PC-3 (cell line): ENCODE results near the gene RNF169. TPM values are rescaled to one million over a fixed set of nuclear protein-coding genes. Genes with fewer than 3 reads are reported as not detected.

Experiments
- ATAC-seq: fragments of 200-7000 bp; cut with Tn5 transposase; 2 replicates; pipeline ENCODE4 v1.9.1; 2020; ENCODE audit warnings: mild to moderate bottlenecking, moderate library complexity
- BruUV-seq: library from RNA; stranded (reverse); fragments of 400-500 nt; replicated peaks from 2 replicates; lab custom pipeline; 2021; lab: Mats Ljungman, UMichigan
- CTCF ChIA-PET: fragments of 300-600 bp; sonication (Branson Sonifier 250); formaldehyde crosslinking; loops from one replicate; lab custom pipeline; 2022; ENCODE audit warnings: antibody characterized with exemption; lab: Charles Lee
- POLR2A ChIA-PET: fragments of 300-600 bp; sonication (Branson Sonifier 250); formaldehyde crosslinking; loops from one replicate; lab custom pipeline; 2022; ENCODE audit warnings: antibody characterized with exemption; ENCODE audit not compliant: unreplicated experiment; lab: Charles Lee
- DNase-seq: peaks from one replicate; pipeline ENCODE4 v3.0.0-alpha.2; 2015
- H2AFZ ChIP-seq: fragments of 300-600 bp; sonication (generic); 2 replicates; pipeline ENCODE4 v1.6.0; 2016; ENCODE audit warnings: antibody characterized with exemption, low read length
- H3F3A ChIP-seq: fragments of 300-600 bp; sonication (generic); one replicate; pipeline ENCODE4 v1.6.0; 2017; ENCODE audit warnings: antibody characterized with exemption, low read length, control low read depth, mild to moderate bottlenecking; ENCODE audit not compliant: unreplicated experiment
- H3K27ac ChIP-seq: fragments of 300-600 bp; sonication (generic); 2 replicates; pipeline ENCODE4 v1.5.1; 2016; ENCODE audit warnings: mild to moderate bottlenecking, low read length
- H3K27me3 ChIP-seq: fragments of 300-600 bp; sonication (generic); 2 replicates; pipeline ENCODE4 v1.6.1; 2016; ENCODE audit warnings: low read length, mixed read lengths
- H3K36me3 ChIP-seq: fragments of 300-600 bp; sonication (generic); 2 replicates; pipeline ENCODE4 v1.6.1; 2016; ENCODE audit warnings: low read depth, mixed run types, low read length, mixed read lengths
- H3K4me1 ChIP-seq: fragments of 300-600 bp; sonication (generic); 2 replicates; pipeline ENCODE4 v1.5.1; 2016; ENCODE audit warnings: low read length; ENCODE audit not compliant: insufficient read depth
- H3K4me2 ChIP-seq: fragments of 300-600 bp; sonication (generic); 2 replicates; pipeline ENCODE4 v1.6.0; 2016; ENCODE audit warnings: low read length
- H3K4me3 ChIP-seq: fragments of 300-600 bp; sonication (generic); 2 replicates; pipeline ENCODE4 v1.5.1; 2016; ENCODE audit warnings: mild to moderate bottlenecking, low read length, mixed read lengths
- H3K79me2 ChIP-seq: fragments of 300-600 bp; sonication (generic); 2 replicates; pipeline ENCODE4 v1.6.1; 2017; ENCODE audit warnings: low read length, mixed read lengths
- H3K9ac ChIP-seq: fragments of 300-600 bp; sonication (generic); 2 replicates; pipeline ENCODE4 v1.6.0; 2016; ENCODE audit warnings: mild to moderate bottlenecking, low read length
- H3K9me2 ChIP-seq: fragments of 300-600 bp; sonication (generic); replicated peaks from 2 replicates; pipeline ENCODE4 v1.6.1; 2016; ENCODE audit warnings: mixed run types, low read length, mixed read lengths
- H3K9me3 ChIP-seq: fragments of 300-600 bp; sonication (generic); 2 replicates; pipeline ENCODE4 v1.6.1; 2016; ENCODE audit warnings: low read length, mixed read lengths
- H4K20me1 ChIP-seq: fragments of 300-600 bp; sonication (generic); 2 replicates; pipeline ENCODE4 v1.6.1; 2016; ENCODE audit warnings: low read length, mixed read lengths
- CTCF ChIP-seq: fragments of 300-600 bp; sonication (generic); conservative IDR thresholded peaks from 2 replicates; pipeline ENCODE4 v1.5.1; 2017; ENCODE audit warnings: antibody characterized with exemption, low read depth, mild to moderate bottlenecking, low read length
- EZH2 ChIP-seq: fragments of 300-600 bp; sonication (generic); IDR thresholded peaks from one replicate; pipeline ENCODE4 v1.6.1; 2017; ENCODE audit warnings: antibody characterized with exemption, mild to moderate bottlenecking, low read length; ENCODE audit not compliant: unreplicated experiment
- EZH2phosphoT487 ChIP-seq: fragments of 300-600 bp; sonication (generic); IDR thresholded peaks from 2 replicates; pipeline ENCODE4 v1.6.1; 2018; ENCODE audit warnings: mild to moderate bottlenecking, antibody characterized with exemption, low read length, borderline replicate concordance
- intact Hi-C: fragments of 100-400 bp; cut with micrococcal nuclease; formaldehyde crosslinking; loops from 2 replicates; pipeline ENCODE4 v1.9.0; 2023
- total RNA-seq: library from RNA; depleted of rRNA; stranded (reverse); fragments of >200 nt; gene quantifications from 2 replicates; pipeline ENCODE4 v1.2.3, GENCODE V29; 2014

Gene RNF169
- total RNA-seq, 1 experiment from 2014 or later, result 20.4 TPM

DNA sequence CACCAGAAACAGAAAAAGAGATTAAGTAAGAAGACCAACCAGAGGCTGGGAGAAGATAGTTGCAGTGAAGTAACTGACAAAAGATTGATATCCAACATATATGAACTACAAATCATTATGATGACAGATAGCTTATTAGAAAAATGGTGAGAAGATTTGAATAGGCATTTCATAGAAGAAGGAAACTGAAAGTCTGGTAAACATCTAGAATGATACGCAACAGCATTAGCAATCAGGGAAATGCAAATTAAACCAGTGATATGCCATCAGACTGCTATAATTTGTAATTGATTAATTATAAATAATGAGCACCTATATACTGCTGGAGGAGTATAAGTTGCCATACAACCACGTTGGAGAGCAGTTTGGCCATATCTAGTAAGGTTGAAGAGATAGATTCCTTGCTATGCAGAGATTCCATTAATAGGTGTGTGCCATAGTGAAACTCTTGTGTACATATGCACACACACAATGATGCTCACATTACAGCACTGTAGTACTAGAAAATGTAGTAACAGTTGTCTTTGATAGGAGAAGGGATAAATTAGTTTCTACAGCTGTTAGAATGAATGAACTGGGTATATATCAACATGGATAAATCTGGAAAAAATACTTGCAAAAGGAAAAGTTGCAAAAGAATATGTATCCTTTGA lies 20.5 kb downstream of the RNF169 start:
- Histone ChIP-seq H3K4me3 (no peak overlapping the region), H3K27ac (no peak overlapping the region), H3K9ac (no peak overlapping the region), H3K4me2 (no peak overlapping the region), H3K9me3 (no peaks in the 10 kb centered on the region), H3K36me3 (no peaks in the 10 kb centered on the region), H3K9me2 (no peaks in the 10 kb centered on the region), H3K4me1 (no peaks in the 10 kb centered on the region), H3F3A (no peaks in the 10 kb centered on the region), H2AFZ (no peak overlapping the region), H4K20me1 (peaks cover 17% of the 10 kb centered on the region), H3K79me2 (peaks cover 92% of the 10 kb centered on the region), H3K27me3 (no peaks in the 10 kb centered on the region)
- intact Hi-C loops, result no loop called here
- ChIA-PET CTCF (no interaction called here), POLR2A (no interaction called here)
- BruUV-seq, result no TSS peak
- TF ChIP-seq EZH2phosphoT487, result no peak
- no peak for TF ChIP-seq CTCF
- no peak for TF ChIP-seq EZH2
- DNase-seq (no peak), ATAC-seq (no peak)

DNA sequence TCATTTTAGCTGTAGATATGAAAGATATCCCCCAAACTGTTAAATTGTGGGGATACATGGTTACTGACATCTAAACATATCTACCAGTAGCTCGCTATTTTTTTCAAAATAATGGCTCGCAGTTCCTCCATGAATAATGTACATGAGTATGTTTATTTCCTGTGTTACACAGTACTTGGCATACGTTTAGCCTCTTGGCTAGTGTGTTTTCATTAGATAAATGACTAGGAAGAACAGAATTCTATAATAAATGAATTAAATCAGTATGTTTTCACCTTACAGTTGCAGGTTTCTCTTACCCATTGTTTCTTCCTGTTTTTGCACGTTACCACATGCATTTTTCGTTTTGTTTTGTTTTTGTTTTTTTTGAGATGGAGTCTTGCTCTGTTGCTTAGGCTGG lies 21.8 kb downstream of the RNF169 start:
- TF ChIP-seq CTCF, result no peak
- TF ChIP-seq EZH2, result no peak
- no peak for TF ChIP-seq EZH2phosphoT487
- no peaks in the 10 kb centered on the region; the same call in 1 of the 2 replicates for H3K36me3 ChIP-seq

GRCh38 chr11:74771139-74771538 lies 22.5 kb downstream of the RNF169 start:
- no TSS peak for BruUV-seq
- H3K4me2 ChIP-seq, result no peak overlapping the region

More for the DNA sequence above, 21.8 kb downstream of the RNF169 start:
- CTCF ChIA-PET, result interaction anchor here (0.6 kb wide), 1 partner anchor 13 kb away, joined by 9 read pairs; no protein-coding TSS in a partner anchor
- POLR2A ChIA-PET, result no interaction called here
- H3K27me3 ChIP-seq, result no peaks in the 10 kb centered on the region
- intact Hi-C loops, result no loop called here
- H3F3A ChIP-seq, result no peaks in the 10 kb centered on the region
- no peak overlapping the region for H3K27ac ChIP-seq
- no peaks in the 10 kb centered on the region for H3K9me2 ChIP-seq
- H3K4me3 ChIP-seq, result no peak overlapping the region
- DNase-seq (no peak), ATAC-seq (no peak)
- H3K9me3 ChIP-seq, result no peaks in the 10 kb centered on the region
- H2AFZ ChIP-seq, result no peak overlapping the region
- no peaks in the 10 kb centered on the region for H3K4me1 ChIP-seq
- no peak overlapping the region for H3K4me2 ChIP-seq
- BruUV-seq, result no TSS peak
- H3K9ac ChIP-seq, result no peak overlapping the region
- peaks cover 23% of the 10 kb centered on the region for H4K20me1 ChIP-seq
- peaks cover 92% of the 10 kb centered on the region for H3K79me2 ChIP-seq

More at GRCh38 chr11:74771139-74771538, 22.5 kb downstream of the RNF169 start:
- intact Hi-C loops, result no loop called here
- H3K9me2 ChIP-seq, result no peaks in the 10 kb centered on the region
- peaks cover 94% of the 10 kb centered on the region for H3K79me2 ChIP-seq
- TF ChIP-seq CTCF (no peak), EZH2phosphoT487 (no peak), EZH2 (no peak)
- H3K9ac ChIP-seq, result no peak overlapping the region
- ATAC-seq (no peak), DNase-seq (no peak)
- no peaks in the 10 kb centered on the region for H3K9me3 ChIP-seq
- H4K20me1 ChIP-seq, result peaks cover 23% of the 10 kb centered on the region
- CTCF ChIA-PET, result no interaction called here
- no peak overlapping the region for H2AFZ ChIP-seq
- H3K27ac ChIP-seq, result no peak overlapping the region
- no peaks in the 10 kb centered on the region for H3K27me3 ChIP-seq
- H3K4me3 ChIP-seq, result no peak overlapping the region
- H3F3A ChIP-seq, result no peaks in the 10 kb centered on the region
- no peaks in the 10 kb centered on the region for H3K4me1 ChIP-seq
- H3K36me3 ChIP-seq, result no peaks in the 10 kb centered on the region; the same call in 1 of the 2 replicates
- POLR2A ChIA-PET, result no interaction called here
